GM19025 (cell line): ENCODE results near the gene SELE.
"Not testable (repeated sequence)": the region's sequence is repeated elsewhere in the genome, so short reads cannot be mapped to it uniquely, and the experiment has no call there.

ENCODE experiments used
- ATAC-seq: cut with Tn5 transposase; IDR thresholded peaks from one replicate; pipeline ENCODE4 v1.9.1; 2021; ENCODE audit warnings: mild to moderate bottlenecking, low read depth, moderate library complexity; ENCODE audit not compliant: unreplicated experiment

The SELE gene

DNA sequence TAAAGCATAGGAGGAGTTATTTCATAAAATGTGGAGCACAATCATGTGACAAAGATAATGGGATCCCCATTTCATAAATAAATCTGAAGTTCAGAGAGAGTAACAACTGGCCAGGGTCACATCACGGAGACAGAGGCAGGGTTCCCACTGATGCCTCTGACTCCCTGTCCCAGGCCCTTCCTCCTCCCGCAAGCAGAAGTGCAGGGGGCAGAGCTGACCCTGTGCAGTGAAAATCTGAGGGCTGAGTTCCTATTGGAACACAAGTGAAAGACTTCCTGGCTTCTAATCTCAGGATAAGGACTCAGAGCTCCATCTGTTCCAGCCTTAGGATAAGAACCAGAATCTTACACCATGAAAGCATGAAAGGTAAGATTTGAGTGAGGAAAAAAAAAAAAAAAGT lies 44.5 kb downstream of the SELE start:
- no peak for ATAC-seq

DNA sequence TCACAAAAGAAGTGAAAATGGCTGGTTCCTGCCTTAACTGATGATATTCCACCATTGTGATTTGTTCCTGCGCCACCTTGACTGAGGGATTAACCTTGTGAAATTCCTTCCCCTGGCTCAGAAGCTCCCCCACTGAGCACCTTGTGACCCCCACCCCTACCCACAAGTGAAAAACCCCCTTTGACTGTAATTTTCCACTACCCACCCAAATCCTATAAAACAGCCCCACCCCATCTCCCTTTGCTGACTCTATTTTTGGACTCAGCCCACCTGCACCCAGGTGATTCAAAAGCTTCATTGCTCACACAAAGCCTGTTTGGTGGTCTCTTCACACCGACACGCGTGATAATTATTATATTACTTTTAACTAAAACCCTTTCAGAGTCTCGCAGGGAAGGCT lies 45.5 kb downstream of the SELE start:
- not testable (repeated sequence) for ATAC-seq

DNA sequence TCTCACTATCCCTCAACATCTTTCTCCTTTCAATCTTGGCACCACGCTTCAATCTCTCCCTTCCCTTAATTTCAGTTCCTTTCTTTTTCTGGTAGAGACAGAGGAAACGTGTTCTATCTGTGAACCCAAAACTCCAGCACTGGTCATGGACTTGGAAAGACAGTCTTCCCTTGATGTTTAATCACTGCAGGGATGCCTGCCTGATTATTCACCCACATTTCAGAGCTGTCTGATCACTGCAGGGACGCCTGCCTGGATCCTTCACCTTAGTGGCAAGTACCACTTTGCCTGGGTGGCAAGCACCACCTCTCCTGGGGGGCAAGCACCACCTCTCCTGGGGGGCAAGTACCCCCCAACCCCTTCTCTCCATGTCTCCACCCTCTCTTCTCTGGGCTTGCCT lies 50.2 kb downstream of the SELE start:
- no peak for ATAC-seq

DNA sequence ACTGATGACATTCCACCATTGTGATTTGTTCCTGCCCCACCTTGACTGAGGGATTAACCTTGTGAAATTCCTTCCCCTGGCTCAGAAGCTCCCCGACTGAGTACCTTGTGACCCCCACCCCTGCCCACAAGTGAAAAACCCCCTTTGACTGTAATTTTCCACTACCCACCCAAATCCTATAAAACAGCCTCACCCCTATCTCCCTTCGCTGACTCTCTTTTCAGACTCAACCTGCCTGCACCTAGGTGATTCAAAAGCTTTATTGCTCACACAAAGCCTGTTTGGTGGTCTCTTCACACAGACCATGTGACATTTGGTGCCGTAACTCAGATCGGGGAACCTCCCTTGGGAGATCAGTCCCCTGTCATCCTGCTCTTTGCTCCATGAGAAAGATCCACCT lies 50.7 kb downstream of the SELE start:
- not testable (repeated sequence) for ATAC-seq

DNA sequence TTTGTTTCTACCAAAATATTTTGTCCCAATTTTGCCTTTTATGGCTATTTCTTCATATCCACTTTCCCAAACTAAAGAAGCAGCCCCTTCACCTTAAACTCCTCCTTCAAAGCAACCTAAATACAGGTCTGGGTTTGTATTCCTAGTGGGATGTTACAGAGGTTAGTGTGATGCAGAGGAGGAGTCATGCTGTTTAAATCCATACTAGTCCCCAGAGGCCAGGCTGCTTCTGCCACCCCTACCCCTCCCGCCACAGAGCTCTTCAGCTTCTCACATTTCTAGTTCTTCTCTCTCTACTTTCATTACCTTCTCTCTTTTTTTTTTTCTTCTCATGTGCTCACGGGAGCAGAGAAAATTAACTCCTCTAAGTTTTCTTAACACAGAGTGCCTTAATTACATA lies 51.8 kb downstream of the SELE start:
- no peak for ATAC-seq

DNA sequence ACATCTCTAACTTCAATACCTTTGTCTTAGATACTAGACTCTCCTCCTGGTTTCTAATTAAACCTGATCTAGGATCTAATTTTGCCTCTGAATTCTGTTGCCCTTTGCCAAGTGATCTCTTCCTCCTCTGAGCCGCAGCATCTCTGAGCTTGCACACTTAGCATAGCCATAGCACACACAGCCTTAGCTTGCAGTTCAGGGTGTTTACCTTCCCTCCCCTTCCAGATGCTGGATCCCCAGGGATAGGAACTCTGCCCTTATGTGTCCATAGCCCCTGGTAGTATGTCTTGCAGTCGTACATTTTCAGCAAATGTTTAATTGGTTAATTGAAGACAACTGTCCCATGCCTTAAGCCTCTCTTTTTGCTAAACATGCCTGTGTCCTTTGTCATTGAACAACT lies 52.7 kb downstream of the SELE start:
- peak; percentile 27 for ATAC-seq

DNA sequence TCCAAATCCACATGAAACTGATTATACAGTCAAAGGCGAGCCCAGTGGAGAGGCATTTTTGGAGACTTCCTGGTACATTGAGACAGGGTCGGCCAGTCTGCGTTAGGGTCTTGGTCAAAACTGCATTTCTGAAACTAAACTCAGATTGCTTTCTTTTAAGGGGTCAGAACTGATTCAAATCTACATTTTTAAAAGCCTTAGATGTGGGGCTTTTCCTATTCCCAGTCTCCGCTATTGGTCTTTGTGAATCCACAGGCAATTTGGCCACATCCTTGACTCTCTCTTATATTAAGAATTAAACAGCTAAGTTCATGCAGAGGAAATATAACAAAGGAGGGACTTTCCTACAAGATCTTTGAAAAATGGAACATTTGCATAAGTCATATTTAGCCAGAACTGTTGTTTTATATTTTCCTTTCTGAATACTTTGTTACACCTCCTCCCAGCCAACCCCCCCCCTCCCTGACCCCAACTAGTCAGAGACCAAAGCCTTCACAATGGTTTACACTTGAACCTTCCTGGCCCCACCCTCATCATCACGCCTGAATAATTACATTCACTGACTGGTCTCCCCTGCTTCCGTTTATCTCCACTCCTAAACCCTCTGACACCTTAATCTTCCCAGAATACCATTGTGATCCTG lies 53.4 kb downstream of the SELE start:
- ATAC-seq = peak; percentile 46

DNA sequence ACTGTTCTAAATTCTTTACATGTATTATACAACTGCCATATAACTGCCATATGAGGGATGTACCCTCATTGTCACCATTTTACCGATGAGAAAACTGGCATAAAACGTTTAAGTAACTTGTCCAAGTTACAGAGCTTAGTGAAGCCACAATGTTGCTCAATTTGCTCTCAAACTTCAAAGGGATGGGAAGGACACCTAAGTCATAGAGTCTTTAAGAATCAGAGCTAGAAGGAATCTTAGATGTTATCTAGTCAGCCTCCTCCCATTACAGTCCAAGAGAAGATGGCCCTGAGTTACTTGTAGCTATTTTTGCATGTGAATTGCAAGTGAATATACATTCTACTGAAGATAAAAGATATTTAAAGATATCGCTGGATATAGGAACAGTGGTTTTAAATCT lies 54.2 kb downstream of the SELE start:
- ATAC-seq = no peak

DNA sequence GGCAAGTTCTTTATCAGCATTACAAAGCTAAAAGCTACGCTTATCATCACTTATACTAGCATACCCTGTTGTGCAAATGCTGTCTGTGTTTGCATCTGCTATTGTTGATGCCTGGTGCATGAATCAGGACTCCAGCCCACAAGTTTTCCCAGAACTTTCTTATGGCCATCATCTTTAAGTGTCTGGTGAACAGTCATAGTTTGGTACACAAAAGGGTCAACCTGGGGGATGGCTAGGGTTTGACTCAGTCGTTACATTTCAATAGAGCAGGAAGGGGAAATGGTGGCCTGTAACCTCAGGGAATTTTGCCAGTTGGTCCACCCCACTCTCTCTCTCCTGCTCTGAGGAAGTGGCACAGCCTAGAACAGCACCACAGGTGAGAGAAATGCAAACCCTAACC lies 57.9 kb downstream of the SELE start:
- ATAC-seq = no peak
